CD4-positive, alpha-beta T cell treated with Interleukin-17A for 4 hours (primary cell): Measurements from ENCODE around the gene FUCA1.

Source experiments
- DNase-seq: peaks from one replicate; pipeline ENCODE4 v3.0.0-alpha.2; 2020; ENCODE audit warnings: mixed read lengths

Gene FUCA1

DNA sequence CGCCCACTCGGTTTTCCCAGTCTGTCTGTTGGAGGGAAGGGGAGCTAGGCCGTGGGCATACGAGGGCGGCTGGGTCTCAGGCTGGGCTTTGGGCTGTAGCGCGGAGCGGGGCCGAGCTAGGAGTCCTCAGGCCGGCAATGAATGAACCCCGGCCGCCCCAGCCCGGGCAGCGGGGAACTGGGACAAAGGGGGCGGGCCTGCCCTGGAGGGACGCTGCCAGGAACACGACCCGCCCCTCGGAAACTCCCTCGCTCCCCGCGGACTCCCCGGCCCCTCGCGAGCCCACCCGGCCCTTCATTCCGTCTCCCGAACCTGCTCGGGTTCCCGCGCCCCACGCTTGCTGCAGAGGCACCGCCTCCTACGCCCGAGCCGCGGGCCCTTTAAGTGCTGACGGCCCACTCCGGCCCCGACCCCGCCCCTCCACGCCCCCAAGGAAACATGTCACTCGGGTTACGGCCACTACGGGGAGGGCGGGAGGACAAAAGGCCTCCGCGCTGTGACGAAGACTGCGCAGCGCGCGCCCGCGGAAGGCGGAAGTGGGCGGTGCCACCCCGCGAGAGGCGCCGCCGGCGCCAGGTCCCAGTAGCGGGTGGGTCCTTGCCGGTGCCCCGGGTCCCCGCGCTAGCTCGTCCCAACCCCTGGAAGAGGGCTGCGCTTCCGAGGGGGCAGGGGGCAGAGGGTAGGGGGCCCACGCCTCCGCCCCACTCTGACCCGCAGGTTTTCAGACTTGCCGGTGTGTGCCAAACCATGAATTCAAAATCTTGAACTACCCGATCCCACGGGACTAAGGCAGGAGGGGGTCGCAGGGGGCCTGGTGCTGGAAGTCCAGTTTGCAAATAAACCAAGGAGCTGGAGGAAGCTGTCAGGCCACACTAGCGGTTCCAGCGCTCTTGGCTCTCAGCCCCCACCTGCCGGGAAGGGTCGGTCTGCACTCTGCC lies 67.4 kb downstream of the FUCA1 start, which contains the start of gene GALE:
GALE (minus strand) TSS at position 355 of the 938 bp plus-strand sequence. CDS start 1,747 bp downstream, outside the sequence.
- peak; percentile 99 for DNase-seq

DNA sequence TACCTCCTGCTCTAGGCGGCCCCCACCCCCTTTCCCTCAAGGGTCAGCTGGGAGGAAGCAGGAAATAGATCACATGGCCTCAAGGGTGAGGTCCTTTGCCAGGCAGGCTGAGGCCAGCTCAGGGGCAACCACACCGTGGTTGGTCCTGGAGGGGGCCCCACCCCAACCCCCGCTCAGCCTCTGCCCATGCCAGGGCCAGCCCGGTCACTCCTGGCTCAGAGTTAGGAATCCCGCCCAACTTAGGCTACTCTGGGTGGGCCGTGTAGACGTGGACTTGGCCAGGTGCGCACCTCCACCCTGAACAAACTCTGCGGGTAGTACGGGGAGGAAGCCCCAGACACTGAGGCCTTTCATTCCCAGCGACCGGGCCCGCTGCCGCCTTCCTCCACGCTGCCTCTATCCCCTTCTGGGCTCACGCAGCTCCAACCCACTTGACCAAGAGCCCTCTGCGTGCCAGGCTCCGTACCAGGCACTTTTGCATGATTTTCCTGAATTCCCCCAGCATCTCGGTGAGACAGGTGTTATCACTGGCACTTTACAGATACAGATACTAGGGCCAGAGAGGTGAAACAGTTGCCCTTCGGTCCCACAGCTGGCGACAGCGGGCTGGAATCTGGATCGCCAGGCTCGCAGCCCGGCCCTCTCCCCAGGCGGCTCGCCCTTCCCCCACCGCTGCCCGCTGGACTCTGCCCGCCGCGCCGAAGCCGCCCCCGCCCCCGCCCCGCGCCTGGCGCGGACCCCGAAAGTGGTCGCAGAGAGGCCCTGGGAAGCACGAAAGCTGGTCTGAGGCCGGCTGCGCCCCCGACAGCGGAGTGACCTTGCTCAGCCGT lies 68.3 kb downstream of the FUCA1 start:
- DNase-seq = peak; percentile 46

DNA sequence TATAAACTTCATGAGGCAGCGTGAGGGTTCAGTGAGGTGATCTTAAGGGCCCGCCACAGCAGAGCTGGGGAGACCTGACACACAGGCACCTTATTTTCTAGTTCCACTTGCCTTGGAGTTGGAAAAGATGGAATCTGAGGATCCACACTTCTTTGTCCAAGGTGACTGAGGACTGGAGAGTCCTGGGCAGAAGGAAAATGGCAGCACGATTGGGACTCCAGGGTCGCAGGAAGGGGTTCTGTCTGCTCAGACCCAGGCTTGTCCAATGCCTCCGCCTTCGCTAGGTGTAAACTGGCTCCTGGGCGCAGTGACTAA lies 68.9 kb downstream of the FUCA1 start:
- no peak for DNase-seq

DNA sequence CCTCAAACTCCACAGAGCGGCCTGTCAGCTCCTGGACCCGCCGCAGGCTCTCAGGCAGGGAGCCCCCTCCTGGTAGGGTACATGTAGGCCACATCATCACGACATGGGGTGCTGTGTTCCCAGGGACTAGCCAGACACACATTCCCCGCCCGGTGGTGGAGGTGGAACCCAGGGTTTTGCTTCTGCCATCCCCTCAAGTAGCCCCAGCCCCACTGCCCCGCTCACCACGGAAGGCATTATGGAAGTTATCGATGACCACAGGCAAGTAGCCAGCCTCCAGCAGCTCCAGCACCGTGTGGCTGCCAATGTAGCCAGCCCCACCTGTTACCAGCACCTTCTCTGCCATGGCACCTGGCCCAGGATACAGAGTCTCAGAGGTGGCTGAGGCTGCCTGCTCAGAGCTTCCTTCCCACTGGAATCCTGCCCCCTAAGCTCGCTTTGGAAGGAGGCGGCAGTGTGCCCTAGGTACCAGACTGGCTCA lies 69.4 kb downstream of the FUCA1 start:
- DNase-seq = peak; percentile 8

DNA sequence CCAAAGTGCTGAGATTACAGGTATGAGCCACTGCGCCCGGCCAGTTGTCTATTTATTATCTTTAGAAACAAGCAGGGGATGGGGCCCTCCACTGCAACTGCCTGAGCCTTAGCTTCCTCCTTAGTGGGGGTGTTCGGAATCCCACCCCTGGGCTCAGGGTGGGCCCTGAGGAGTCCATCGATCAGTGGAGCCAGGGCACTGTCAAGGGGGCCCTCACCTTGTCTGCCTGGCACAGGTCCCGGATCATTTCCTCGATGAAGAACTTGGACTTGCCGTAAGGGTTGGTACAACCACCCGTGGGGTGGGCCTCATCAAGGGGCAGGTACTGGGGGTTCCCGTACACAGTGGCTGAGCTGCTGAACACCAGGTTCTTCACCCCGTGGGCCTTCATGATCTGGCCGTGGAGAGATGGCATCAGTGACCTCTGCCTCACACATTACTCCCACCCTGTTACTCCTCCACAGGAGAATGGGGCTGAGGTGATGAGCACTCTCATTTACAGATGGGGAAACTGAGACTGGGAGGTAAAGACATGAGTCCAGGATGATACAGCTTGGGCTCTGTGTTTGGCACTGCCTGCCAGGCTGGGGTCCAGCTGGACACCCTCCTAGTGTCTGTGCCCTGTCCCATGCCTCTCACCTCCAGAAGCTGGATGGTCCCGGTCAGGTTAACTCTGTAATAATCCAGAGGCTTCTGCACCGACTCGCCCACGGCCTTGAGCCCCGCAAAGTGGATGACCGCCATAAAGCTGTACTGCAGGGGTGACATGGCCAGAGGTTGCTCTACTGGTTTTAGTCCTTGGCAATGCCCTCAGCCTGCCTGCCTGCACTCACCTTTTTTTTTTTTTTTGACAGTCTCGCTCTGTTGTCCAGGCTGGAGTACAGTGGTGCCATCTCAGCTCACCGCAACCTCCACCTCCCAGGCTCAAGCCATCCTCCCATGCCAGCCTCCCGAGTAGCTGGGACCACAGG lies 70.3 kb downstream of the FUCA1 start:
- DNase-seq = no peak

DNA sequence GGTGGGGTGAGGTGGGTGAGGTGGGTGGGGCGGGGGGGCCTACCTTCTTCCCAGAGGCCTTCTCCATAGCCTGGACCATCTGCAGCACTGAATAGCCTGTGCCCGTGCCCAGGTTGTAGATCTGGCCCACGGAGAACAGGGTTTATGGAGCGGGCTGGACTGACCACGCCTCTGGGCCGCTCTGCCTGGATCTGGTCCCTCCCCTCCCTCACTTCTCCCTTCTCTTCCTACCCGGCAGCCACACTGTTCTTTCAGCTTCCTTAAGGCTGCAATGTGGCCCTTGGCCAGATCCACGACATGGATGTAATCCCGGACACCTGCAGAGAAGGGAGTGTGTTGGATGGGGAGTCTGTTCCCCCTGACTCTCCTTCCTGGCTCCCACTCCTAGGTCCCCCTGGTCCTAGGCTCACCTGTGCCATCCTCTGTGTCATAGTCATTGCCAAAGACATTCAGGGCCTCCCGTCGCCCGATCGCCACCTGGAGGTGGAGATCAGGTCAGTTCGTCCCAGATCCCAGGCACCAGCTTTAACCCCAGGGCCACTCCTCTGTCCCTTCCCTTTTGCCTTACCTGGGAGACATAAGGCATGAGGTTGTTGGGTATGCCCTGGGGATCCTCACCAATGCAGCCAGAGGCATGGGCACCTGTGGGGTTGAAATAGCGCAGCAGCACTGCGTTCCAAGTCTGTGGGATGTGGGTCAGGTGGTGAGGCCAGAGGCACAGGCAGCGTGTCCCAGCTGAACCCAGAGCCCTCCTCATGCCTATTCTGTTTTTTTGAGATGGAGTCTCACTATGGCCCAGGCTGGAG lies 71.4 kb downstream of the FUCA1 start:
- no peak for DNase-seq

DNA sequence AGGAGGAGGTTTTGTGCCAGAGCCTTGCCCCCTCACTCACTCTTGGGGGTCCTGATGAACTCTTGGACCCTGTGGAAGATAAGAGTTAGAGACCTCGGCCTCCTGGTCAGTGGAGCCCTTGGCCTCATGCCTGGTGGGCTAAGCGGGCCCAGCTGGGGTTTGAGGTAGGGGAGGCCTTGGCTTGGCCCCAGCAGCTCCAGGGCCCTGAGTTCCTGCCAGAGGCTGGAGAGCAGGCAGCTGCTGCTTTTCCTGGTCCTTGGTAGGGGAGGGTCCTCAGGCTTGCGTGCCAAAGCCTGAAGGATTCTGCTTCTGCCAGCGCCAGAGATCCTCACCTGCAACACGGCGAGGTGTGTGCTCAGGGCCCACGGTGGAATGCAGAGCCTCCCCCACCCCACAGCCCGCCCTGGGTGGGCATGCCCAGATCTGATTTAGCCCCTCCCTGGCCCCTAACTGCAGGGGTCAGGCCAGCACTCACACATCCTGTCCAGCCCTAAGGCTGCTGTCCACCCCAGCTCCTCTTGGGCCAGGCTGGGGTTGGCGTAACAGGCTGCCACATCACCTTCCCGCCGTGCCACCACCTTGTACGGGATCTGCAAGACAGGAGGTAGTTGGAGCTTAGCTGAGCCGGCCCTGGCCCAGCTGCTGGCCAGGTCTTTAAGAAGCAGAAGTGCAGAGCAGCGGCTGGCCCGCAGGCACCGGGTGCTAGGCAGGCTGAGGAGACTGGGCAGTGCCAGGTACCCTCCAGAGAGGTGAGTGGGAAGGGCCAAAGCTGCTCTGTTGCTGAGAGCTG lies 72.2 kb downstream of the FUCA1 start:
- no peak for DNase-seq
